HG03354 (cell line): Measurements from ENCODE around the gene TEPSIN.

ENCODE experiments used
- ATAC-seq: cut with Tn5 transposase; IDR thresholded peaks from one replicate; pipeline ENCODE4 v1.9.1; 2021; ENCODE audit warnings: mild to moderate bottlenecking; ENCODE audit not compliant: unreplicated experiment, poor library complexity, severe bottlenecking

Gene TEPSIN

DNA sequence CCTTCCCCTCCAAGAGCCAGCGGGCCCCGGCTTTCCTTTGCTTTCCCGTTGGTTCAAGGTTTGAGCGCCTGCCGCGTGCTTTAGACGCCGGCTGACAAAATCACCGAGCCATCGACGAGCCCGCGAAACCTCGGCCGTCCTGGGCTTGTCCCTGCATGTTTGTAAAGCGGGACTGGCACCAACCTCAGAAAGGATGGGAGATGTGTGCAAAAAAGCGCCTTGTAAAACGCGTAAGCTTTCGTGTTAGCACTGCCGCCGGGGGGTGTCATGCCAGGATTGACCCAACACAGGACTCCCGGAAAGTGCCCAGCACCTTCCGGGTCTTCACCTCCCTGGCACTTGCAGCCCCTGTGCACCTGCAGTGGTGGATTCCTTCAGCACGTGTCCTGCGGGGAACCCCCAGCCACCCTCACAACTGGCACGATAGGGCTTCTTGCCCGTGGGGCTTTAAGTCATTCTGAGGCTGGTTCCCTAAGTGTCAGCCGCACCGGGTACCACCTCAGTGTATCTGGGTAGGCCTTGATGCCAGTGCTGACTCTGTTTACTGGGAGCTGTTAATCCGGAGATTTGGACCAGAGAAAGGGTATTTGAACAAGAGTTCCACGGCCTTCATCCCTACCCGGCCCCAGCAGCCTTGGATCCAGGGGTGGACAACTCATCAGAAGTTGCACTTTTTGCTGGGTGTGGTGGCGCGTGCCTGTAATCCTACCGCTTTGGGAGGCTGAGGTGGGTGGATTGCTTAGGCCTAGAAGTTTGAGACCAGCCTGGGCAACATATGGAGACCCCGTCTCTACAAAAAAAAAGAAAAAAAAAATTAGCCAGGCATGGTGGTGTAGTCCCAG is 1.1 kb upstream of the TEPSIN start:
- ATAC-seq = no peak

DNA sequence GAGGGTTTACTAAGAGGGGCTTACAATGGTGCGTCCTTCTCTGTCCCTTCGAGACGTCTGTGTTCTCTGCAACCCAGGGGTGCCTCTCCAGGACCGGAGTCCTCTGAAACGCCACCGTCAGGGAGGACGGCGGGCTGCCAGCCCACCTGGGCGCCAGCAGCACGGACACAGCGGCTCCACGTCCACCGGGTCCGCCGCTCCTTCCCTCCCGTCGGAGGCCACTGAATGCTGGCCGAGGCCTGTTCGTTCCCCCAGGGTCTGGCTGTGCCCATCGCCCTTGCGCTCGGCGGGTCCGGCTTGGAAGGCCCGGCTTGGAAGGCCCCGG is 403 bp downstream of the TEPSIN start:
- peak; percentile 5 for ATAC-seq

DNA sequence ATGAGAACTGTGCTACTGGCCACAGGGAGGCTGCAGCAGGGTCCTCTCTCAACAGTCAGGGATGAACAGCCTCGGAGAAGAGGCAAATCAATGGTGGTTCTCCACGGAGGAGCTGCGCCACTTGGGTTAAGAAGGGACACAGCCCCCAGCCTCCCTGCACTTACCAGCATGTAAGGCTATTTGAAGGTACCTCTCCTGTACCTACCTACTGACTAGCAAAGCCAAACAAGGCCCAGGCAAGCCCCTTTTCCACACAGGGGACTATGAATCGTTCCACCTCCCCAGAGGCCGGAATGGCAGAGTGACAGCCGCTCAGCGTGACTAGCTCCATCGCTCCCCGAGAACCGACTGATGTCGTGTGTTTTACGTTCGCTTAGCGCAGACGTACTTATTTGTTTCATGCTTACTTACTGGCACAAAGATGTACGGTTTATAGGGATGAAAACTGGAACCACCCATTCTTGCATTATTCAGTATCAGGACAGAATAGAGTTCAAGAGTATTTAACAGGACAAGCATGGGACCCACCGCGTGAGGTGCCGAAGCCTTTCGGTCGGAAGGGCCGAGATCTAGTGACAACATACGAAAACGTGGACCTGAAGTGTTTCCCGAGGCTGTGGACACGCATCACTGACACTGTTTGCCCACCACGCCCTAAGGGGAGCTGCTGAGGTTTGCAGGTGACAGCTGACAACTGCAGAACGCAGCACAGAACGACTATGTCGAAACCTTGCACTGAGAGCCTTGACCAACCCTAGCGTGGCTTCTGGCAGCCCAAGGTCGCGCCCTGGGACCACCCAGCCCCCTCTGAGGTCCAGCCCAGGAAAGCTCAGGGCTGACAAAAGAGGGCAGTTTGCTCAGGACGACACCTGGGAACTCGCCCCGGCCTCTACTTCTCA is 1.0 kb downstream of the TEPSIN start:
- no peak for ATAC-seq

DNA sequence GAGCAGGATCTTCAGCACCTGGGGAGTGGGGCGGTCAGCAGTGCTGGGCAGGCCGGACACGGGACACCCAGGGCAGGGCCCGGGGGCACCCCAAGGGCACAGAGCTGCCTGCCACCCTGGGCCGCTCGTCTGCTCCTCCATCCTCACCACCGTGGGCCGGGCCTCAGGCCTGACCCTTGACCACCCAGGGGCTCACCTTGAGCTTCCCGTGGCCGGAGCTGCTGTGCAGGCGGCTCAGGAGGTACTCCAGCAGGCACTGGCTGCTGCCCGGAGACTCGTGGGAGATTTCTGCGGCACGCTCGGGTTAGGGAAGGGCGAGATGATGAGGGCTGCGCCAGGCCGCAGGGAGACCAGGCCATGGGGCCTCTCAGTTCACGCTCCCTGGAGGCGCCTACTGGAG is 2.1 kb downstream of the TEPSIN start:
- ATAC-seq = no peak

DNA sequence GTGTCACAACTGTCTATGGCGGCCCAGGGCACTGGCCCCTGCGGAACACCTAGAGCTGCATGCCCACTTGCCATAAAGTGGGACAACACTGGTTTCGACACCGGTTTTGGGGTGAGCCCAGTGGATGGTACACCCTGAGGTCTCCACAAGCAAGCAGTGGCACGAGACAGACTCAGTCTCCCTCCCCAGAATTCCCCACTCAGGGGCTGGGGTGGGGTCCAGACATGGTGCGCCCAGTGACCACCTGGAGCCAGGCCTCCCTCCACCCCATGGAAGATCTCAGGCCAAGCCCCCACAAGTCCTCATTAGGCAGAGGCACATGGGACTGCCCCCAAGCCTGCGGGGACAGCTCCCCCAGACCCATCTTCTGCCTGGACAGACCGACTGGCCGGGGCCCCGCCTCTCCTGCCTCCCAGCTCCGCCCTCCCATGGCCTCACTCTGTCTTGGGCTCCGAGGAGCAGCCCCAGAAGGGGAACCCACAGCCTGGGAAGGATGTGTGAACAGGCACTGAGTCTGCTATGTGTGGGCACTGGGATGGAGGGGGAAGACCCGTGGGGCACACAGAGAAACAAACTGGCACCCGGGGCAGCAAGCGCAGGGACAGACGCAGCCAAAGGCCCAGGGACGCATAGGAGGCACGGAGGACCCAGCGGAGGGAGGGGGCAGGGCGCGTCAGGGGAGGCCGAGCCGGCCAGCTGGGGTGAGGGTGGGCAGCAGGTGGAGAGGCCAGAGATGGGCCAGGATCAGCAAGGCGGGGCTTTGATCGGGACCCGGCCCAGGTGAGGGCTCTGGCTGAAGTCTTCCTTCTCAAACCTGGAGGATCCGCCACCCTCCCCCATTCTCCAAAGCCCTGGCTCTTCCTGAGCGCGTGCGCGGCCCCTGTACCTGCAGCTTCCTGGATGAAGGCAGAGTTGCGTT is 2.8 kb downstream of the TEPSIN start:
- ATAC-seq = no peak

DNA sequence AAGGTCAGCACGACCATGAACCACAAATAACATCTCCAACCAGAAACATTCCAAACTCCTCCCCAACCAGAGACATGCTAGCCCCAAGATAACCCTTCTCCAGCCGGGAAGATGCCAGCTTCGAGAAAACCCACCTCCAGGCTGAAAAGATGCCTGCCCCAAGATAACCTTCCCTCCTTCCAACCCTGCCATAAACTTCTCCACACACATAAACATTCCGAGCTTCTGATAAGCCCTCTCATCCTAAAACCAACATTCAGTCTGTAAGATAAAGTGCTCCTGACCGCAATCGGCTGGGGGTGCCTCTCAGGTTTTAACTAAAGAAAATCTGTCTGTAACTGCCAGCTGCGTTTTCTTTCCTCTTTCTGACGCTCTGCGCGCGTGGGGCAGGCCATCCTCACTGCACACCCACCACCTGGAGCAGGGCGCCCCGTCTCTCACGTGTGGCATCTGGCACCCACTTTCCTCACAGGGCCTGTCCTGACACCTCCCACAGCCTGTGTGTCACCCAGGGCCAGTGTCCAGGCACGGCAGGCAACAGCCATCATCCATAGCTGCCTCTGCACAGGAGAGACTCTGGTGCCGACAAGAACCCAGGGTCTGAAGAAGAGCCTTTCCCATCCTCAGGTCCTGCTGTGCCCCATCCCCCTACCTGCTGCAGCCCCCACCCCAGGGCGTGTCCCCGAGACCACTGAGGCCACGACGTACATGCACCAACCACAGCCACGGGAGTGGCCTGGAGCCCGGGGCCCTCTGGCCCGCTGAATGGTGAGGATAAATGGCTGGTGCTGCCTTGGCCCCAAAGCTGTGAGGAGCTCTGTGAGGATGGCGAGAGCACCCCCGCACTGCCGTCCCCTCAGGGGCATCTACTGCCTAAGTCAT is 3.7 kb downstream of the TEPSIN start:
- no peak for ATAC-seq

DNA sequence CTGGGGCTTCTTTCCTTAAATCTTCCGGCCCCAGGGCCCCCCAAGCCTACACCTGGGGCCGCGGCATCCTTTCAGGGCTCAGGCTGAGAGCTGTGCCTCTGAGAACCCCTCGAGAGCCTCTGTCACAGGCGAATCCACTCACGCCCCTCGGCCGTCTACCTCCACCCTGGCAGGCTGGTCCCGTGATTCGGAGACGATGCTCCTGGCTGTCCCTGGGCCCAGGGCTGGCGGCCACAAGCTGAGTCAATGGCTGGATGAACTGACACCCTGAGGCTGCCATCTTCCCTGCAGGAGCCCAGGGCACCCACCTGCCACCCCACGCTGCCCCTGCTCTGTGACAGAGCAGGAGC is 4.4 kb downstream of the TEPSIN start:
- ATAC-seq = no peak

DNA sequence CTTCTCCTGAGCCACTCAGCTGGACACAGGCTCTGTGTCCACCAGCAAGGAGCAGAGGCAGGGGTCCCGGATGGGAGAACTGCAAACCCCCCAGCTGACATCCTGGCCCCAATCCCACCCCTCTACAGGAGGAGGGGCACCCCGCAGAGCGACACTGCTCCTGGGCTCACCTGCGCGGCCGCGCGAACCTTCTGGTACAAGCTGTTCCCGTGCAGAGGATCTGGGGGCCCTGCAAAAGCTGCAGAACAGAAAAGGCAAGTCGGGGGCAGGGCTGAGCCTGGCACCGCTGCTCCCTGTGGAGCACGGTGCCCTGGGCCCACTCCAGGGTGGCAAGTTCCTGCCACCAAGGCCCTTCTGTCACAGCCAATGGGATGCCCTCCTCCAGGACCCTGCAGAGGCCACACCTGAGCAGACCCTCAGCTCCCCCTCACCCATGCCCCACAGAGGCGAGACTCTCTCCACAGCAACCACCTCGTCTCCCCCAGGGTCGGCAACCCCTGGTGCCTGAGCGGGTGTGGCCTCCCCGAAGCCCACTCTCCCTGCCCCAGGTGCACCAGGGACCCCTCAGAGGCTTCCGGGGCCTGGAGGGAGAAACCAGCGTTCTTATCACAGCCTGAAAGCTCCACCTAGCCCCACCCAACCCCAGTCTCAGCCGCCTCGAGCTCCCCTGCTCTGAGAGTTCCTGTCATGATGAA is 4.9 kb downstream of the TEPSIN start:
- ATAC-seq = no peak

DNA sequence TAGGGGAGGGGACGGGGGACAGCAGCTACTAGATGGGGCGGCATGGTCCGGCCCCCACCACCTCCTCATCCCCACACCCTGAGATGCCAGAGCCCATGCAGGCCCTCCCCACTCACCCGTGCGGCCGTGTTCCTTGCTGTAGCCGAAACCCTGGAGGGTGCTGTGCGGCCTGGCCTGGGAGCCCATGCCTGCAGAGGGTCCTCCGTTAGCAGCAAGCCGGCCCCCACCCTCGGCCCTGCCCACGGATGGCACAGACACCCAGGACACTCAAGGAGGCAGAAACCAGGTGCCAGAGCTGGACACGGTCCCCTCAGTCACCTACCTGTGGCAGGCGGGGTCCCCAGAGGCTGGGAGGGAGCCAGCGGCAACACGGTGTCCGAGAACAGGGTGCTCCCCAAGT is 5.5 kb downstream of the TEPSIN start:
- ATAC-seq = no peak

DNA sequence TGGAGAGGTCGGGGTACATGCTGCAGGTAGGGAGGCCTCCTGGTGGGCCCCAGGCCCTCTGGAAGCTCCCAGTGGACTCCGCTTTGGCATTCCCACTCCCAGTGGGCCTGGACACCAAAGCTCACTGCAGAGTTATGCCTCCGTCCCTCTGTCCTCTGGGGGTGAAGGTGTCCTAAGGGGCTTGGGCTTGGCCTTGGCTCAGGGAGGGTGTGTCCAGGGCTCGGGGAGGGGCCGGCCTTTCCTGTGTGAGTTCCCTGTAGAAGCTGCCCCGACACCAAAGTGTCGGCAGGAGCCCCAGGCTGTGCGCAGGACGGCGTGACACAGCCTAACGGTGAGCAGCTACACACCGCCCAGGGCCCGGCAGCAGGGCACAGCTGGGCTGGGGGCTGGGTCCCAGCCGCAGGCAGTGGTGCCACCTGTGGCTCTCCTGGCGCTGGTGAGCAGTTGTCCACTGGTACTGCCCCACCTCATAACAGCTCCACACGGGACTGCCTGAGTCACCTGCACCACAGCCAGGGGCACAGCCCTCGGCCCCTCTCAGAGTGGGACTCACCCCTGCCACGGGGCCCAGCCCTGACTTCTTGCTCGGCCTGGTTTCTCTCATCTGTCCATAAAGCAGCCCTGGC is 6.1 kb downstream of the TEPSIN start:
- no peak for ATAC-seq

DNA sequence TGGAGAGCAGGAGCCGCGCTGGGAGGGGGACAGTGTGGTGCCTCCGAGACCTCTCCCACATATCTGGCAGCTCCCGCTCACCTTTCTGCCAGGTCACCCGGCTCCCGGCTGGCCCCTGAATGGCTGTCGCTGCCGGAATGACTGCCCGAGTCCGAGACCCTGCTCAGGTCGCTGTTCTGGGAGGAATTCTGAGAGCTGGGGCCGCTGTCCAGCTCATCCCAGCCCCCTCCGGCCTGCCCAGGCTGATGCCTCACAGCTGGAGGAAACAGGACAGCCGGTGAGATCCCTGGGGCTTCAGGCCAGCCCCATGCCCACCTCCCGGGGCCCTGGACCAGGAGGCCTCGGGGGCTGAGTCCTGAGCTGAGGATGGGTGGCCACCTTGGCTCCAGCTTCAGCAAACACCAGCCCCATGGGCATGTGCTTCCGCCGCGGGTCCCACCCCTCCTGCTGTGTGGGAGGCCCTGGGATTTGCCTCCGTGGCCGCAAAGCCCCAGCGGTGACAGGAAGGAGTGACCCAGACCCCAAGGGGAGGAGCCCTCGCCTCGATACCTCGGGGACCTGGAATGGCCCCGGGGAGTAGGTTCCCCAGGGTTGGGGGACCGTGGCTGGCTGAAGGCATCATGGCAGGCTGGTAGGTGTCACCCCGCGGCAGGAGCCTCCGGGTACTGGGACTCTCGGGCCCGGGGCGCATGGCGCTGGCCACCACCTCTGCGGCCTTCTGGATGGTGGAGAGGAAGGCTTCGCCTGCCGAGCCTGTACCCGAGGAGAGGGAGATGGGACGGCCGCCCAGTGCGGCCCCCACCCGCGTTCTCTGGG is 6.9 kb downstream of the TEPSIN start:
- ATAC-seq = no peak

DNA sequence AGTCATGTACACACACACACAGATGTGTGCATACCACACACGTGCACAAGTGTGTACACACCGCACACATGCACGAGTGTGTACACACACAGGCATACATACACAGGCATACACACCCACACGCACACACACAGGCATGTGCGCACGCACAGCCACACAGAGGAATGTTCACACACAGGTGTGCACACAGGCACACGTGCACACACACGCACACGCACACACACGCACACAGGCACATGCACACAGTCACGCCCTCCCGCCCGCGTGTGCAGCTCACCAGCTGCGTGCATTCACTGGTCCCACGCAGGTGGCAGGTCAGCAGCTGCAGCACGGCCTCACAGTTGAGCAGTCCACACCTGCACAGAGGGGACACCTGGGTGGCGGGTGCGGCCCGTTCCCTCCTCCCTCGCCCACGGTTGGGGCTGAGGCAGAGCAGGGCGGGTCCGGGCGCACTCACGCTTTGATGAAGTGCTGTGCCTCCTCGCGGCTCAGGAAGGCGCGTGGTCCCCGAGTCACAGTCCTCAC is 7.7 kb downstream of the TEPSIN start:
- no peak for ATAC-seq

DNA sequence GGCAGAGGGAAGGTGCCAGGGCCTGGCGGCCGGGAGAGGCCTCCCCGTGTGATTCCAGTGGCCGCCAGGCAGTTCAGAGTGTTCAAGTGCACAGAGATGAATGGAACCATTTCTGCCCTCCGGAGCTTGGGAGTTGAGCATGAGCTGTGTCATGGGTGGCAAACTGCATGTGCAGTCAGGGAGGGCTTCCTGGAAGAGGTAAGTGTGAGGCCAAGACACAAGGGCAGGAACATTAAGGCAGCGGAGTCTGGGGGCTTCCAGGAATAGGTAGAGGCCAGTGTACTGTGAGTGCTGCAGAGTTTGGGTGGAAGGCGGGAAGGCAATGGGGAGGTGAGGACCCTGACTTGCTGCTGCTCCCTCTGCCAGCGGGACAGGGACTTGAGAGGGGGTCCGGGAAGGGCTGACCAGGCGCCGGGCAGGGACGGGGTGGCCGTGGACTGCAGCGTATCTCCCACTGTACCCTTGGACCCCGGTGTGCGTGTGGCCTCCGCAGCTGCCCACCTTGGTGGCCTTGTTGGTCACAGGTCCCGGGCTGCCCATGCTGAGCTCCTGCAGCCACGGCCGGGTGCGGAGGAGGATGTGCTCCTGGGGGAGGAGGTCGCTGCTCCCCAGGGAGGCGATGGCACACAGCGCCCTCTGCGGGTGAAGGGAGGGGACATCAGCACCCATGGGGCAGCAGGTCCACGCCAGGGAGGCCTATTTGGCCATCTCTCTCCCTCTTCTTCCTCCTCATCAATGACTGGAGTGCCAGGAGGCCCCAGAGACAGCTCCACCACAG is 8.6 kb downstream of the TEPSIN start:
- ATAC-seq = no peak

DNA sequence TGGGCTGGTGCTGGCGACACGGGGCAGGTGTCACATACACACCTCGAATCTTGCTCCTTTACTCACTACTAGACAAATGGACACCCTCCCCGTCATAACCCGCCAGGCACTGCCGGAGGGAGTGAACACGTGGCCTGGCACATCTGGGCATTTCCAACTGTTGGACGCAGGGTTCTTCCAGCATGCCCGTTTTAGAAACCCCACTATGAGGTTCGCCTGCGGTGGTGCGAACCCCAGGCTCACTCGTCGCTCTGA is 9.3 kb downstream of the TEPSIN start:
- ATAC-seq = no peak

DNA sequence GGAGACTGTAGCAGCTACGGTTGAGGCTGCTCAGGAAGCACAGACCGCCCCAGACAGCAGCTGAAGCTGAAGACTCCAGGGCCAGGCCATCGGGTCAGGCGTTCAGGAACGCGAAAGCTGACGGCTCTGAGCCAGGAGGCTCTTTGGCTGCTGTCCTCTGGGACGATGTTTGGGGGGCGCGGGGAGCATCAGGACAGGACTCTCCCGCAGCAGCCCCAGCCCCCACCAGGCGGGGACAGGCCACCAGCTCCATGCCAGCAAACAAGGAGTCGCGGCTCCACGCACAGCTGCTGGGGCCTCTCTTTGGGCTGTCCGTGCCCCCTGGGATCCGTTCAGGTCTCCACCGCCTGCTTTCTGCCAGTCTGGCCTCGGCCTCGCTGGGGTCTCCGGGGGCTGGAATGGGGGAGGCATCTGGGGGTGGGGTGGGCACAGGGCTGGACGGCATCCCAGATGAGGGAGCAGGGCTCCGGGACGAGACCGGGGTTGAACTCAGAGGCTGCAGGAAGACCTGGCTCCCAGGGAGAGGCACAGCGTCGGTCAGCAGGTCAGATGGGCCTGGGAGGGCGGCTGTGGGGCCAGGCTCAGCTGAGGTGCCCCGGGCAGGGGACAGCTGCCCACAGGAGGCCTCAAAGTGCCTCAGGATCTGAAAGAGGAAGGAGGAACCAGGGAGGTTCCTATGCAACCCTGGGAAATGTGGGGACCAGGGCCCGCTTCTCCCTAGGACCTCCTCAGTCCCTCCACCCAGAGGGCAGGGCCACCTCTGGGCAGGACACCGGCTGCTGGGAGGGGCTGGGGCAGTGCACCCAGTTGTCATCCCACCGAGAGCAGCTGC is 9.8 kb downstream of the TEPSIN start:
- ATAC-seq = no peak

DNA sequence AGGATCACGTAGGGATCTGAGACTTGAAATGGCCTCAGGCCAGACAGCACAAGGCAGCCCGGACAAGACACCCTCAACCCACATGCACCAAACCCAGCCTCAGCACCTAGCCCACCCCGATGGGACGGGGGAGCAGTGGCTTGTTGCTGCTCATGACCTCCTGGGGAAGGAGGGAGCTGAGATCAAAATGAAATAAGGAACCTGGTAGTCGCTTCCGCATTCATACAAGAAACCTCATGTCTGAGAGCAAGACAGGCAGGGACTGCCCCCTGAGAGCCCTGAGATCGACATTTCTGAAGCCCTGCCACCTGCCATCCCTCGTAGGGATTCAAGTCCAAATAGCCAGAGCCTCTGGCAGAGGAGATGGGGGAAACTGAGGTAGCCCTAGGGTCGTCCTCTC is 10.4 kb downstream of the TEPSIN start:
- no peak for ATAC-seq
